H9 (cell line): ENCODE results near the gene SETBP1. TPM values are rescaled to one million over a fixed set of nuclear protein-coding genes. Genes with fewer than 3 reads are reported as not detected.

ENCODE experiments used
- DNase-seq: peaks from one replicate; pipeline ENCODE4 v3.0.0-alpha.2; 2017
- H2AFZ ChIP-seq: one replicate; pipeline ENCODE4 v1.6.1; 2013; ENCODE audit warnings: mild to moderate bottlenecking, low read length, control low read depth, moderate library complexity
- H2AK5ac ChIP-seq: 2 replicates; pipeline ENCODE4 v1.6.1; 2013; ENCODE audit warnings: low read length, control low read depth, mixed read lengths; ENCODE audit not compliant: insufficient read length
- H2BK120ac ChIP-seq: one replicate; pipeline ENCODE4 v1.6.1; 2013; ENCODE audit warnings: low read depth, mild to moderate bottlenecking, low read length, control low read depth, inconsistent platforms; ENCODE audit not compliant: poor library complexity, severe bottlenecking
- H2BK12ac ChIP-seq: 2 replicates; pipeline ENCODE4 v1.6.1; 2013; ENCODE audit warnings: low read length, control low read depth, mixed read lengths, low read depth; ENCODE audit not compliant: insufficient read length
- H2BK15ac ChIP-seq: 2 replicates; pipeline ENCODE4 v1.6.1; 2013; ENCODE audit warnings: low read depth, low read length, control low read depth
- H2BK20ac ChIP-seq: one replicate; pipeline ENCODE4 v1.6.1; 2013; ENCODE audit warnings: low read depth, mild to moderate bottlenecking, low read length, control low read depth, inconsistent platforms; ENCODE audit not compliant: poor library complexity, severe bottlenecking
- H2BK5ac ChIP-seq: 2 replicates; pipeline ENCODE4 v1.6.1; 2013; ENCODE audit warnings: low read length, control low read depth, mixed read lengths; ENCODE audit not compliant: insufficient read length
- H3K14ac ChIP-seq: 2 replicates; pipeline ENCODE4 v1.6.1; 2013; ENCODE audit warnings: low read length, control low read depth; ENCODE audit not compliant: insufficient read depth
- H3K18ac ChIP-seq: 2 replicates; pipeline ENCODE4 v1.6.1; 2013; ENCODE audit warnings: low read depth, mild to moderate bottlenecking, mixed read lengths, low read length, control low read depth; ENCODE audit not compliant: insufficient read length
- H3K23ac ChIP-seq: 2 replicates; pipeline ENCODE4 v1.6.1; 2013; ENCODE audit warnings: low read length, control low read depth, mixed read lengths, low read depth; ENCODE audit not compliant: insufficient read length
- H3K23me2 ChIP-seq: 2 replicates; pipeline ENCODE4 v1.6.1; 2013; ENCODE audit warnings: low read depth, mild to moderate bottlenecking, mixed read lengths, low read length, control low read depth; ENCODE audit not compliant: insufficient read length, poor library complexity, severe bottlenecking
- H3K27ac ChIP-seq: 2 replicates; pipeline ENCODE4 v1.5.1; 2013; ENCODE audit warnings: low read length, control low read depth, mixed read lengths, low read depth; ENCODE audit not compliant: insufficient read length
- H3K27me3 ChIP-seq: 2 replicates; pipeline ENCODE4 v1.6.1; 2013; ENCODE audit warnings: low read length, control low read depth, inconsistent platforms; ENCODE audit not compliant: insufficient read depth
- H3K4ac ChIP-seq: 2 replicates; pipeline ENCODE4 v1.6.1; 2013; ENCODE audit warnings: low read depth, mild to moderate bottlenecking, control low read depth, inconsistent platforms, low read length, moderate library complexity
- H3K4me1 ChIP-seq: 2 replicates; pipeline ENCODE4 v1.6.1; 2013; ENCODE audit warnings: low read length, control low read depth, inconsistent platforms; ENCODE audit not compliant: insufficient read depth
- H3K4me2 ChIP-seq: 2 replicates; pipeline ENCODE4 v1.6.1; 2013; ENCODE audit warnings: low read length, control low read depth, mixed read lengths; ENCODE audit not compliant: insufficient read length, insufficient read depth
- H3K56ac ChIP-seq: 2 replicates; pipeline ENCODE4 v1.6.1; 2013; ENCODE audit warnings: low read depth, mild to moderate bottlenecking, mixed read lengths, low read length, control low read depth; ENCODE audit not compliant: insufficient read length
- H3K79me1 ChIP-seq: 2 replicates; pipeline ENCODE4 v1.6.1; 2013; ENCODE audit warnings: low read depth, mild to moderate bottlenecking, moderate library complexity, low read length, control low read depth, inconsistent platforms; ENCODE audit not compliant: insufficient read depth, poor library complexity, severe bottlenecking
- H3K79me2 ChIP-seq: 2 replicates; pipeline ENCODE4 v1.6.1; 2013; ENCODE audit warnings: low read length, control low read depth, inconsistent platforms; ENCODE audit not compliant: insufficient read depth
- H3K9ac ChIP-seq: 2 replicates; pipeline ENCODE4 v1.6.1; 2013; ENCODE audit warnings: low read length, control low read depth, mixed read lengths; ENCODE audit not compliant: insufficient read length; ENCODE audit errors: extremely low read depth
- H3K9me3 ChIP-seq: one replicate; pipeline ENCODE4 v1.6.1; 2013; ENCODE audit warnings: low read depth, low read length, inconsistent platforms; ENCODE audit not compliant: control insufficient read depth
- H3T11ph ChIP-seq: one replicate; pipeline ENCODE4 v1.6.1; 2013; ENCODE audit warnings: mild to moderate bottlenecking, low read length, control low read depth, inconsistent platforms
- H4K20me1 ChIP-seq: one replicate; pipeline ENCODE4 v1.6.1; 2013; ENCODE audit not compliant: control insufficient read depth, insufficient read length, insufficient read depth
- H4K5ac ChIP-seq: 2 replicates; pipeline ENCODE4 v1.6.1; 2013; ENCODE audit warnings: low read depth, mild to moderate bottlenecking, mixed read lengths, low read length, control low read depth; ENCODE audit not compliant: insufficient read length
- H4K8ac ChIP-seq: replicated peaks from 2 replicates; pipeline ENCODE4 v1.6.1; 2013; ENCODE audit warnings: low read length, control low read depth, mixed read lengths, low read depth; ENCODE audit not compliant: insufficient read length
- H4K91ac ChIP-seq: 2 replicates; pipeline ENCODE4 v1.6.1; 2013; ENCODE audit warnings: low read depth, mild to moderate bottlenecking, moderate library complexity, mixed read lengths, low read length, control low read depth; ENCODE audit not compliant: insufficient read length
- H3K27ac Mint-ChIP-seq, 3 experiments: 2 replicates in 2 of 3; 3 replicates in 1 of 3; pipeline ENCODE4 v1.8.0; 2020 to 2021; ENCODE audit warnings: mixed read lengths in 3 of 3, mild to moderate bottlenecking in 1 of 3, moderate library complexity in 1 of 3
- H3K27me3 Mint-ChIP-seq: 2 replicates; pipeline ENCODE4 v1.8.0; 2021; ENCODE audit warnings: low read depth, mild to moderate bottlenecking, moderate library complexity, mixed read lengths
- H3K36me3 Mint-ChIP-seq, 3 experiments: 2 replicates in 2 of 3; 3 replicates in 1 of 3; pipeline ENCODE4 v1.8.0; 2020 to 2021; ENCODE audit warnings: low read depth in 3 of 3, mixed read lengths in 3 of 3; ENCODE audit not compliant: insufficient read depth in 1 of 3
- H3K4me1 Mint-ChIP-seq, 2 experiments: 2 replicates each; pipeline ENCODE4 v1.8.0; 2020; ENCODE audit warnings: mixed read lengths in 2 of 2
- H3K4me3 Mint-ChIP-seq, 2 experiments: 2 replicates in 1 of 2; 3 replicates in 1 of 2; pipeline ENCODE4 v1.8.0; 2020 to 2021; ENCODE audit warnings: mild to moderate bottlenecking in 2 of 2, mixed read lengths in 2 of 2, moderate library complexity in 1 of 2
- H3K9me3 Mint-ChIP-seq, 2 experiments: 2 replicates in 1 of 2; 3 replicates in 1 of 2; pipeline ENCODE4 v1.8.0; 2020; ENCODE audit warnings: mild to moderate bottlenecking in 2 of 2, mixed read lengths in 2 of 2, moderate library complexity in 1 of 2
- WGBS: extraction: QIAGEN DNeasy Blood & Tissue Kit; methylation state at CpG from one replicate; pipeline ENCODE4 v1.1.7; 2013; ENCODE audit warnings: missing lambda C conversion rate, low lambda C conversion rate, mixed read lengths; ENCODE audit not compliant: insufficient read length; ENCODE audit errors: extremely low coverage; 5-methylcytosine and 5-hydroxymethylcytosine counted together
- total RNA-seq: library from RNA; stranded (reverse); gene quantifications from 2 replicates; pipeline ENCODE4 v1.2.1, GENCODE V29; 2021
- TF ChIP-seq, protein P1 (sequence below): fragments of 200-600 bp; sonication (generic); conservative IDR thresholded peaks from 3 replicates; pipeline ENCODE4 v1.8.0; 2021; ENCODE audit warnings: antibody characterized with exemption, mild to moderate bottlenecking

SETBP1 gene
- total RNA-seq, 1 experiment from 2014 or later, result 4.6 TPM

DNA sequence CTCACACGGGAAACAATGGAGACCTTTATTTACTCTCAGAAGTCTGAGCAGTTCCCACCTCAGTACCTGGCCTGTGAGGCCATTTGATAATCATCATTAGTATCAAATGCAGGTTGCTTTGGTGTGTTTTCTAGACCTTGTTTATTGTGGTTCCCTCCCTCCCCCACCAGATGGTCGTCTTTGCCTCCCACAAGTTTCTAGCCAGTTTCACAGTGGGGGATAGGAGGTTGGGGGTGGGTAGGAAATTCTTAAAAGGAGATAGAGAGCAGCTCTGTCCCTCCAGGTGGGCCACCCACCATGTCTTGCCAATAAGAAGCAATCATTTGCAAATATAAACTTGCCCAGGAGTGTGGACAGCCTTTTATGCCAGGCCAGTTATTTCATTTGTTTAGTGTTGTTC, 31.3 kb downstream of the SETBP1 start:
- no peaks in the 10 kb centered on the region for H3K79me1 ChIP-seq
- H2BK15ac ChIP-seq, result no peak overlapping the region
- no peak overlapping the region for H3K4me2 ChIP-seq
- H2BK120ac ChIP-seq, result no peak overlapping the region
- no peak overlapping the region for H3K4ac ChIP-seq
- peaks cover 2% of the 10 kb centered on the region for H4K20me1 ChIP-seq
- no peak overlapping the region for H3K9ac ChIP-seq
- H2BK5ac ChIP-seq, result no peak overlapping the region
- H3K4me1 ChIP-seq, result peaks cover 9% of the 10 kb centered on the region
- H4K8ac ChIP-seq, result no peak overlapping the region
- H2BK20ac ChIP-seq, result no peak overlapping the region
- H3K27me3 Mint-ChIP-seq, result no peaks in the 10 kb centered on the region
- peak overlapping the region; percentile 92 to 98 (median 95) for H3K27ac Mint-ChIP-seq
- H3K27ac ChIP-seq, result no peak overlapping the region
- H3T11ph ChIP-seq, result no peak overlapping the region
- H3K18ac ChIP-seq, result no peak overlapping the region
- H3K14ac ChIP-seq, result no peak overlapping the region
- H4K91ac ChIP-seq, result no peak overlapping the region
- no peak overlapping the region for H3K56ac ChIP-seq
- H2BK12ac ChIP-seq, result no peak overlapping the region
- H2AFZ ChIP-seq, result no peak overlapping the region
- no peaks in the 10 kb centered on the region for H3K23me2 ChIP-seq
- no peak for DNase-seq
- peaks cover 30 to 51% of the 10 kb centered on the region in 2 experiments for H3K4me1 Mint-ChIP-seq
- no peak overlapping the region for H3K23ac ChIP-seq
- H3K9me3 Mint-ChIP-seq, result no peaks in the 10 kb centered on the region
- H3K9me3 ChIP-seq, result no peaks in the 10 kb centered on the region
- peaks cover 0 to 16% (median 2%) of the 10 kb centered on the region in 3 experiments; a peak in 5 of 7 replicates for H3K36me3 Mint-ChIP-seq
- peak overlapping the region in 1 of 2 experiments; percentile 50; a peak in 2 of 5 replicates for H3K4me3 Mint-ChIP-seq
- no peak overlapping the region for H4K5ac ChIP-seq
- H2AK5ac ChIP-seq, result no peak overlapping the region
- H3K79me2 ChIP-seq, result no peaks in the 10 kb centered on the region
- TF ChIP-seq, protein P1, sequence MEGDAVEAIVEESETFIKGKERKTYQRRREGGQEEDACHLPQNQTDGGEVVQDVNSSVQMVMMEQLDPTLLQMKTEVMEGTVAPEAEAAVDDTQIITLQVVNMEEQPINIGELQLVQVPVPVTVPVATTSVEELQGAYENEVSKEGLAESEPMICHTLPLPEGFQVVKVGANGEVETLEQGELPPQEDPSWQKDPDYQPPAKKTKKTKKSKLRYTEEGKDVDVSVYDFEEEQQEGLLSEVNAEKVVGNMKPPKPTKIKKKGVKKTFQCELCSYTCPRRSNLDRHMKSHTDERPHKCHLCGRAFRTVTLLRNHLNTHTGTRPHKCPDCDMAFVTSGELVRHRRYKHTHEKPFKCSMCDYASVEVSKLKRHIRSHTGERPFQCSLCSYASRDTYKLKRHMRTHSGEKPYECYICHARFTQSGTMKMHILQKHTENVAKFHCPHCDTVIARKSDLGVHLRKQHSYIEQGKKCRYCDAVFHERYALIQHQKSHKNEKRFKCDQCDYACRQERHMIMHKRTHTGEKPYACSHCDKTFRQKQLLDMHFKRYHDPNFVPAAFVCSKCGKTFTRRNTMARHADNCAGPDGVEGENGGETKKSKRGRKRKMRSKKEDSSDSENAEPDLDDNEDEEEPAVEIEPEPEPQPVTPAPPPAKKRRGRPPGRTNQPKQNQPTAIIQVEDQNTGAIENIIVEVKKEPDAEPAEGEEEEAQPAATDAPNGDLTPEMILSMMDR, result 0 out of 3 replicates have a peak, but pooled peaks have one; percentile 13
- H3K27me3 ChIP-seq, result no peaks in the 10 kb centered on the region
- WGBS, result no CpG with 5 or more reads among the region's 2 CpGs
